DMS79 (cell line): Measurements from ENCODE around the gene FBXO21.
A peak's percentile ranks its signal among the peaks of the same experiment; 100 is the strongest.

Source experiments
- DNase-seq: peaks from one replicate; lab custom pipeline; 2025; lab: John Stamatoyannopoulos, UW

The FBXO21 gene

DNA sequence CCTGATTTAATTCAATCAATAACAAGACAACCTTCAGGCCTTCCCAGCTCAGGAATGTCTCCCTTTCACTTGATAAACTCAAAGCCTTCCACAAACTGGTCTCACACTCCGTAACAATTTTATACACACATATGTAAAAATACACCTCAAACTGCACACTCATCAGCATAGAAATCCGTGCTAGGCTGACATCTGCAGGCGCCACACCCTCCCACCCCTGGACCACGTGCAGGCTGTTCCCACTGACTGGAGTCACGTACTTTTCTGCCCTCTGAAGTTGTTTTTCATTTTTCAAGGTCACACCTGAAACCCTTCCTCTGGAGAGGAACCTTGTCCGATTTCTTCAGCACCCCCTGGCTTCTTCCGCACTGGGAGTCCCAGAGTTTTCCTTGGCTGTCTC lies 27.6 kb downstream of the FBXO21 start:
- no peak for DNase-seq

DNA sequence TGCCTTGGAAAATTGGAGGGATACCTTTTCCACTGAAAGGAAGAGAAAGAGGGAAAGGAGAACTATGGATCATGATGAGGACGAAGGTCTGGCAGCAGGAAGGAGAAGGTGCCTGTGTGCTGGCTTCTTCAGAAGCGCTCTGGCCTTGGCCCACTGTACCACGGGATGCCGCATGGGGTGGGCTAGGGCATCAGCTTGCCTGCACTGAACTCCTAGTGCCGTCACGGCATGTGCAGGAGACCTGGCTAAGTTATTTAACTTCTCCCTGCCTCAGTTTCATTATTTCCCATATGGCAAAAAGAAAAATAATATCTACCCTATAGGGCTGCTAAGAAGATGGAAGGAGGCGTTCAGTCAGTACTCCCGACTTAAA lies 28.1 kb downstream of the FBXO21 start:
- no peak for DNase-seq

DNA sequence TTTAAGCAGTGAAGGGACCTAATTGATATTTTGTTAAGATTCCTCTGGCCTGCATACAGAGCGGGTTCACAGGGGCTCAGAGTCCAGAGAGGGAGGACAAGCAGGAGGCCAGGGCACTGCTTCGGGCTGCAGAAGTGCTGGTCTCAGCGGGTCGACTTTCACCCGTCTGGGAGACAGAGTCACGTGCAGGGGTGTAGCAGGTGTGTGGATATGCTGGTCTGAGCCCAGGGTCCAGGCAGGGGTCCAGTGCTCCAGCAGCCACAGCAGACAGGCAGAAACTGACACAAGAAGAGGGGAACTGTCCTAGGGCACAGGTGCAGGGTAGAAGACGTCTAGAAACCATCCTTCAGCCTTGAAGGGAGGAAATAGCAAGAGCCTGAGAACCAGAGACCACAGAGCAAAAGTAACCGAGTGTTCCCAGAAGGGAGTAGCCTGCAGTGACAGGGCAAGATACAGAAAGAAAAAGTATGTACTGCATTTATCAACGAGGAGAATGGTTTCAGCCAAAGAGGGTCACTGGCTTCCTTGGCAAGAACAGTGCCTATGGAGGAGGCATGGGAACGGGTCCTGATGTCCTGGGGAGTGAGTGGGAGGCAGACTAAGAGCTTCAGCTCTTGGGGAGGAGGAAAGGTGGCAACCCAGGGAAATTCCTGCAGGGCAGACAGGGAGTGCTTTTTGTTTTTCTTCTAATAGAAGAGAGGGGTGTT lies 28.7 kb downstream of the FBXO21 start:
- DNase-seq, result no peak

DNA sequence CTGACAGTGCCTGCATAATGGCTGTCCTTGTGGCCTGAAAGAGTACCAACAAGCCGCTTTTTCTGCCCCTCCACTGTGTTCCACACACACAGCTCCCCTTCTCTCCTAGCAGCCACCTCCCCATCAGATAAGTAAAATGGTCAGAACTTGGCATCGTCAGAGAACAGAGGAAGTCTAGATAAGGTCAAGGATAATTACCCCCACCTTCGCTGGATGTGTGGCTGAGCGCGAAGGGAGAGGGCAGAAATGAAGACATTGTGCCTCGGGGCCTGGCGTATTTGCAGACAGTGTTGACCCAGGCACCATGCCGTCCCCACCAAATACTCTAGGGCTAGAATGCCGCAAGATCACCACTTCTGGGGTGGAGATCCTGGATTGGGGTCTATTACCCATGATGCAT lies 30.6 kb downstream of the FBXO21 start:
- no peak for DNase-seq

DNA sequence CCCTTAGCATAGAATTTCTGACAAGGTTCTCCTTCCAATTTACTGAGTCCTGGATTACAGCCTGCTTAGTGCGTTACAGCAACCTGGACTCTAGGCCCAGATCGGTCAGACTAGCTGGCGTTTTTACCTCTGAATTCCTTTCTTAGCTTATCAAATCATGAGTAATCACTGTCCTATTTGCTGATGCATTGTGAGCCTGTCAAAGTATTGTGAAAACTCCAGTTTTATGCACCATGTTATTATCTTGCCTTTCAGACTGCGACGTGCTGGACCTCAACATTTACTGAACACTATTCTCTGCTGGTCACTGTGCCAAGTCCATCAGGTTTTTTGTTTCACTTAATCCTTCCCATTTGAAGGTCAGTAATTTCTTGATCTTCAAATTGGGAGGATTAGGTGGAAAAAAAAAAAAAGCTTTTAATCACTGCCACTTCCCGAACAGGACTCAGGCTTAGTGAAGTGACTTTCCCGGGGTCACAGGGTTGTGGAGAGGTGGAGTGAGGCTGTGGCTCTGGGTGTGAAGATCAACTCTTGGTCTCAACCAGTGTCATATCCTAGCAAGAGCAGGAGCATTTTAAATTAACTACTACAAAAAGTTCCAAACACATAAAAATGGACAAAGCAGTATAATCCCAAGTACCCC lies 31.2 kb downstream of the FBXO21 start:
- DNase-seq, result no peak

DNA sequence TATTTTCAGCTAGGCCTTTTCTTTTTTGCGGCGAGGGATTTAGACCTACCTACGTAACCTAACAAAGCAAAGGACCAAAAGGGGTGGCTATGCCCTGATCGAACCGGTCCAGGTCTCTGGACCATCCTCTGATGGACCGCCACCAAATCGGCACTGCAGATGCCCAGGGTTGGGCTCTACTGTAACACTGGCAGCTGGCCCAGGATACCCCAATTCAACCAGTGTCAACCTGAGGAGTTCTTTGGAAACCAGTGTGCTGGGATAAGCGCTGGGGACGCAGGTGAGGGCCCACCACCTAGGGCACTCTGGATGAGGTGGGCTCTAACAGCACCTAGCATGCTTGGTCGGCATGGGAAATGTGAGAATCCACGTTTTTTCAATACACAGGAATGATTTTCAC lies 32.2 kb downstream of the FBXO21 start:
- no peak for DNase-seq

DNA sequence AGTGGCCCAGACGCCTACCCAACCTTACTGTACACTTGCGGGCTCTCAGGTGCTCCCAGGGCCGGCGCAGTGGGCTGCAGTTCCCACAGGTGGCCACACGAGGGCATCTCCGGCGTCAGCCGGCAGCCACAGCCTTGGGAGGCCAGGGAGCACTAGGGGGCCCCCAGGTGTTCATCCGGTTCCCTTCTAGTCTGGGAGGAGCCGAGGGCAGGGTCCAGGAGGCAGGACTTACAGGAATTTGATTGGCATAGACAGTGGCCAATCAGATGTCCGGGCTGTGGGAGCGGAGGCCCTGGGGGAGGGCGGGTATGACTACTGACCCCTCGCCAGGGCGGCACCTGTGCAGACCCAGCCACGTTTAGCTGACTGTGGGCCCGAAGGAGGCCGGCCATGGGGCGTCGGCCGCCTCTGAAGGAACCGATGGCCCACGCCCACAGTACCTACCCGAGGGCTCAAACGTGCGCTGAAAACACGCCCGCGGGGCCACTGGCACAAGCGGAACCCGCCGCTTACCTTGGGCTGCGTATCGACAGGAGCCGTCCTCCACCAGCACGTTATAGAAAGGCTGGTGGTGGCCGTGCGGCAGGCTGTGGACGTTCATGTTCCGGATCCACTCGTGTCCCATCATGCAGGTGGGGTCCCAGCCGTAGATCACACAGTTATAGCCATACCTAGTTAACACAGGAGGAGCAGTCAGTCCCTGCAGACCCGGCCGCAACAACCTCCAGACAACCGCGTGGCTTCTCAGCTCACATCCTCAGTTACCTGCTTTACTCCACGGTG lies 34.8 kb downstream of the FBXO21 start:
- peak; percentile 65 for DNase-seq

DNA sequence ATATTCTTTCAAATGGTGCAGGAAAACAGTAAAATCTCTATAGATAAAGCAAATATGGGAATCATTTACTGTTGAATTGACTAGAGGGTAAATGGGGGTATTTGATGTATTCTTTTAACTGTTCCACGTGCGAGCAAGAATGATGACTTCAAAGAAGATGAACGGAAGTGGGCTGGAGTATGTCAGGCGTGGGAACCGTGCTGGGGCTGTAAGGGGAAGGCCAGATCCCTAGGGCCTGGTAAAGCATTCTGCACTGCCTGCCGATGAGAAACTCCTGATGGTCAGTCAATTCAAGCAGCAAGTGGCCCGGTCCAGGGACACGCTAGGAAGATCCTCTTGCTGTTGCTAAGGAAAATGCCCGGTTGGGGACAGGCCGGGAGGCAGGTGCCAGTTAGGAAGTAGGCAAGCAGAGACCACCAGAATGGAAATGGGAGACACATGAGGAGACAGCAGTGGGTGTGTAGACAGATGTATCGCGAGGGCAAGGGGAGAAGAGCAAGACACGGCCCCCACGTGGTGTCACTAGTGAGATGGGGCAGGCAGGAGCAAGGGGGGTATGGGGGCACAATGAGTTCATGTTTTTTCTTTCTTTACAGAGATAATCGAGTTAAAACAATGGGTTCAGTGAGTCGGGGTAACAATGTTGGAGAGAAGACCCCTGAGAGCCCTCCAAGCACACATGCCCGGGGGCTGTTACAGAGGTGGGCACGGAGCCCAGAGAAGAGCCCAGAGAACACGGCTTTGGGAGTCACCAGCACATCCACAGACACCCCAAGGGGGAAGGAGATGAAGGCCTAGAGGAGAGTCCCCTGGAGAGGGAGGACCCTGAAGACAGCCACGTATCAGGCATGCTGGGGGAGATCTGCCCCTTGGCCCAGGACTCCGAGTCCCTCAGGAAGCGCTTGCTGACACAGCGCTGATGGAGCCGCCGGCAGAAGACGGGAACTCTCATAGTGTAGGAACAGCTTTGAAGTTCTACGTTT lies 37.2 kb downstream of the FBXO21 start:
- DNase-seq, result no peak

DNA sequence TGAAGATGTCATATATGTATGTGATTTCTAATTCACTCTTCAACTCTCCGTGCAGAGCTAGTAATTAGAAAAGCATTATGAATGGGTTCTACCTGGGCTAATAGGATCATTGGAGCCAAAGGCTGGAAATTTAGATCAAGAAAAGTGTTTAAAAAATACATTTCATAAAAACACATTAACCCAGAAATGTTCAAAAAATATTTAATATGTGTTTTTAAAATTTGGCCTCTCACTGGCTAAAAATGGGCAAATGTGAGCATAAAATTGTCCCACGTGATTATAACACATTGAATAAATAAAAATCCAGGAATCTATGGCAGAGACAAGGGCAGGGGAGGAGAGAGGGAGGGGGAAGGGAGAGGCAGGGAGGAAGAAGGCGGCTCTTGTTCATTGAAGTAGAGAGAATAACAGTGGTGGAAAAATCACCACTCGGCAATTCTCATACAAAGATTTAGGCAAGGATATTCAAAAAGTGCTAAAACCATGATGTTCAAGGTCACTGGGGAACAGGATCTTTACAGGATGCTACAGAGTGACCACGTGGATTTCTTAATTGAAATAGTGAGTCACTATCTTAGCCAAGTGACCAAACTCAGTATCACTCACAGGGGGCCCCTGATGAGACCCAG lies 38.8 kb downstream of the FBXO21 start:
- DNase-seq, result no peak

DNA sequence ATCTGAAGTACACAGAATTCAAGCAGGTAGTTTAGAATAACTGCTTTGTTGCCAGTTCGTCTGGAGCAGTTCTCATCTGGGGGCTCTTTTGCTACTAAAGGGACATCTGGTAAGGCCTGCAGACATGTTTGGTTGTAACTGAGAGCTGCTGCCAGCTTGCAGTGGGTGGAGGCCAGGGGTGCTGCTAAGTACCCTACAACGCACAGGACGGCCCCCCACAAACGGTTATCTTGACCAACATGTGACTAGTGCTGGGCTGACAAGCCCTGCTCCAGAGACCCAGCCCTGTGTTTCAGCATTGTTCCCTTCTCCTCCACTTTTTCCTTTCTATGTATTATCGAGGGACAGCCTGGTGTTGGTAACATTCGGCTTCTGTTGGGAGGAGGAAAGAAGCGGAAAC lies 40.8 kb downstream of the FBXO21 start:
- no peak for DNase-seq

DNA sequence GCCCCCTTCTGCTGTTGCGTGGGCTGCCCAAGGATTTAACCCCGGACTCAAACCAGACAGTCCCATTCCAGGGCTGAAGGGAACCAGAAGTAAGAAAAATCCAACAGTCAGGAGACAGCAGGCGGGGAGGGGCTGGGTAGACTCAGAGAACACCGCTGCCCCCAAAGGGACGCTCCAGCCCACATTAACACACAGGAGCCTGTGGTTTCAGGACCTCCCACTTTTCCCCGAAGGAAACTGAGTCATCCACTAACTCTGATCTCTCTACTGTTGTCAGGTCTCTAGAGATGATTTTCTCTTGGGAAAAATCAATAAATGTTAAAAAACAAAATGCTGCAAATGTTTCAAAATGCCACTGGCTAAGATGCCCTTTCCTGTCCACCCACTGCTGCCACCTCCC lies 41.6 kb downstream of the FBXO21 start:
- no peak for DNase-seq

DNA sequence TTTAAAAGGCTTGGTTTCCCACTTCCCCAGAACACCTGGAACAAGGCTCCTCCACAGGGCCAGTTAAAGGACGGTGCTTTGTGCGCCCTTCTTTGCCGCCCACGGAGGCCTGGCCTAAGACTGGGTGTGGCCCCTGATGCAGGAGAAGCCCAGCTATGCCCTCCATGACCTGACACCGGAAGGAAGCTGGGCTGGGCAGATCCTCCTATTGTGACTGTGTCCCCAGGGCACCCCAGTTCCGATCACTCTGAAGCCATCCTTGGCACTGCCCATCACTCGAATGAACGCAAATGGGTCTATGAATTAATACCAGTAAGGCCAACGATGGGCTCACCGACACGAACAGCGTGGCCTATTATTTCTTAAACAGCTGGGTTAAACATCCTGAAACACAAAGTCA lies 42.6 kb downstream of the FBXO21 start:
- no peak for DNase-seq

DNA sequence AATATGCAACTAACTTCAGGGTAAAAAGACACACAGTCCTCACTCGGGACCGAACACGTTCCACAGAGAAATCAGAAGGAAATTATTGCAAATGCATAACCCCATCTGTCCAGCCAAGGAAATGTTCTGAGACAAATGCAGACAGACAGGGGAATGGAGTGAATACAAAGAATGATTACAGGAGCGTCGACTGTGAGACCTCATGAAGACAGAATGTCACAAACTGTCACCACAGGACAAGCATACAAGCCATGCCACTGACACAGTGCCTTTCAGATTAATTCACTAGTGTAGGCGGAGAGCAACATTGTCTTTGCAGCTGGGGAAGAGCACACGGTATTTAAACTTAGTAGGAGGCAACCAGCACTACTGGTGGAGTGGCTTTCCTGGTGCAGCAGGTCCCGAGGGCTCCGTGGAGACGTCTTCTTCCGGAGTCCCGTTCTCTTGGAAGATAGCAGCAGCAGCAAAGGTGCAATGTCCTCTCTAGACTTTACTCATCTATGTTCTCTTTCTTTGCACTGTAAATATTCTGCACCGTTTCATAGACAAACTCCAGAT lies 44.6 kb downstream of the FBXO21 start:
- DNase-seq, result no peak

DNA sequence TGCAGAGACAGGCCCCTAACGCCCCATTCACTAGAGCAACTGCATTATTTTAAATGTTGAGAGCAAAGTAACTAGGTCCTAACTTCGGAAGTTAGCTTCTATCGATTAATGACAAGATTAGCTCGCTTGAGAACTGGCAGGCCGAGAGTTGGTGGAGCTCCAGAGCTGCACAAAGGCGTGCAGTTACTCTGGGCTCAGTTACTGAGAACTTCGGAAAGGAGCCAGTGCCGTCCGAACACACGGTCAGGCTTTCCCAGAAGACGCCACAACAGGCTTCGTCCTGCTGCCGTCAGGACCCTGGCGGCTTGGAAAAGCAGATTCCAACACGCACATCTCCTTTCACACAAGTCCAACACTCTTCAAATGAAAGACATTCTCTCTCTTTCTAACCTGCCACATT lies 45.7 kb downstream of the FBXO21 start:
- DNase-seq, result no peak

DNA sequence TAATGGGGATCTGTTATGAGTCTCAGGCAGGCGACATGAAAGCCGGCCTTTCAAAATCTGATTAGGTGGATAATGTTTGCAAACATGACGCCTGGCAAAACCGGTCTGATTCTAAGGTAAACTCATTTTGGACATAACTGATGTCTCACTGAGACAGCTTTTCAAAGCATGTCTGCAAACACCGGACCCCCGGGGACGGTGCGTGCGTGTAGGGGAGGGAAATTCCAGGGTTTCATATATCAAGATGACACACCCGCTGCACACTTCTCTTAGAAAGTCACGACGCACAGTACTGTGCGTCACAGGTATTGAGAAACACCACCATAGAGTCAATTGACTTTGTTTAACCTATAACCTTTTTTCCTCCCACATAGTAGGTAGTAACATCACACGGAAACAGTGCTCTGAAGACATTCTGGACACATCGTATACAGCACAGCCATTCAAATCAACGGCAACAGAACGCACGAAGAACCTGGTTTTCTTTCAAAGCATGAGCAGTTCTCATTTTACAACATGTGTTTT lies 47.2 kb downstream of the FBXO21 start:
- no peak for DNase-seq

DNA sequence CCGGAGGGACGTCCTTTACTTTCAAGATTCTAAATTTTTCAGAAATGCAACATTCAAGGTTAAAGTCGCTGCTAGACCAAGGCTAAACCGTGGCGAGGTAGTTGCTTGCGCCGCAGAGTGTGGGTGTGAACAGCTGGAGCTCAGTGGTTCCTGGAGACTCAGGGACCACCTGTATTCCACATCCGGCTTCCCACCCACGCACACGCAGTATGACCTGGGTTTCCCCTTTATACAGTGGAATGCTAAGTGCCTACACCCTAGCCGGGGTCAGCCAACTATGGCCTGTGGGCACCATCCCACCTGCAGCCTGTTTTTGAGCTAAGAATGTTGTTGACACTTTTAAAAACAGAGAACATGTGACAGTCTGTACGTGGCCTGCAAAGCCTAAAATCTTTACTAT lies 48.2 kb downstream of the FBXO21 start:
- no peak for DNase-seq

DNA sequence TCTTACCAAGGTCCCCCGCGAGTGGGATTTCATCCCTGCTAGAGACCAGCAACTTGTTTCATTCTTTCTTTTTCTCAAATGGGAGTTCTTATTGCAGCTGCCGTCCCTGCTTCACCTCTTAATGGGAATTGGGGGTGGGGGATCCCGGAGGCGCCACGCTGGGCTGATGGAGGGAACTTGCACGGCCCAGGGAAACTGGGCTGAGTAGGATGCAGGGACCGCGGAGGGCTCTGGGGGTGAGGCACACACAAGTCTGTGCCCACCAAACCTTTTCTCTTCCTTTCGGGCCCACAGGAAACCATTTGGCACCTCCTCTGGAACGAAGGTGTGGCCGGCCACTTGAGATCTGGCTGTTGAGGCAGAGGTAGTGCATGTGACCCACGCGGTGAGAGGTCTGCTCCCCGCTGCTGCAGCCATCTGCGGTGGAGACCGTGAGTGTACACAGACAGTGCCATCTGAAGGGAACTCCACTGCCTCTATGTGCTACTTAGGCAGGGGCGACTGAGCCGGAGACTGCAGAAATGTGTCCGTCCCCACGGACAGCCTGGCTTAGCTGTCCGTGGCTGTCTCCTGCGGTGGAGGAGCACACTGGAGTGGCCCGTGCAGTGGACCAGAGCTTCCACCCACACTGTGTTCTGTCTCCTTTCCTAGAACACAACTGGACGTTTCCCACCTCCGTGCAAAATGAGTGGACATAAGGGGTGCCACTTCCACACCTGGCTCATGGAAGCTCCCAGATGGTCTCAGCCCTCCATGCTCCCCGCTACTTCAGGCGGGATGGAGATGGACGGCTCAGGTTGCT lies 49.0 kb downstream of the FBXO21 start:
- peak; percentile 74 for DNase-seq

DNA sequence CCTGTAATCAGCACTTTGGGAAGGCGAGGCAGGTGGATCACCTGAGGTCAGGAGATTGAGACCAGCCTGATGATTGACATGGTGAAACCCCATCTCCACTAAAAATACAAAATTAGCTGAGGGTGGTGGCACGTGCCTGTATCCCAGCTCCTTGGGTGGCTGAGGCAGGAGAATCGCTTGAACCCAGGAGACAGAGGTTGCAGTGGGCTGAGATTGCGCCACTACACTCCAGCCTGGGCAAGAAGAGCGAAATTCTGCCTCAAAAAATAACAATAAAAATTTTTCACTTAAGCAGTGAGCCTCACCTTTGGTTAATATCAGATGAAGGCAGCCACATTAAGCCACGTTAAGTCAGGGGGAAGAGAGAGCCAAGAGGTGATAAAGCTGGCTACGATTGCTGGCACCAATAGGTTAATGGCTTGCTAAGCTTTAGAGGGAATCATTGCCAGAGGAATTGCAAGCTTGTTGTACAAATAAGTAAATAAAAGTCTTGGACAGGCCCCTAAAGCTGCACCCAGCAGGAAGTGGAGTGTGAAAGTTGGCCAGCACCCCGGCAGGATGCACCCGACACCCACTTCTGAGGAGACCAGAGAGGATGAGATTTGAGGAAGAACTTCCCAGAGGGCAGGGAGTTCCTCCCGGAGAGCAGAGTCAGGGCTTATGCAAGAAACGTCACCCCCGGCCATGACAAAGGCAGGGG lies 49.7 kb downstream of the FBXO21 start:
- peak; percentile 70 for DNase-seq

DNA sequence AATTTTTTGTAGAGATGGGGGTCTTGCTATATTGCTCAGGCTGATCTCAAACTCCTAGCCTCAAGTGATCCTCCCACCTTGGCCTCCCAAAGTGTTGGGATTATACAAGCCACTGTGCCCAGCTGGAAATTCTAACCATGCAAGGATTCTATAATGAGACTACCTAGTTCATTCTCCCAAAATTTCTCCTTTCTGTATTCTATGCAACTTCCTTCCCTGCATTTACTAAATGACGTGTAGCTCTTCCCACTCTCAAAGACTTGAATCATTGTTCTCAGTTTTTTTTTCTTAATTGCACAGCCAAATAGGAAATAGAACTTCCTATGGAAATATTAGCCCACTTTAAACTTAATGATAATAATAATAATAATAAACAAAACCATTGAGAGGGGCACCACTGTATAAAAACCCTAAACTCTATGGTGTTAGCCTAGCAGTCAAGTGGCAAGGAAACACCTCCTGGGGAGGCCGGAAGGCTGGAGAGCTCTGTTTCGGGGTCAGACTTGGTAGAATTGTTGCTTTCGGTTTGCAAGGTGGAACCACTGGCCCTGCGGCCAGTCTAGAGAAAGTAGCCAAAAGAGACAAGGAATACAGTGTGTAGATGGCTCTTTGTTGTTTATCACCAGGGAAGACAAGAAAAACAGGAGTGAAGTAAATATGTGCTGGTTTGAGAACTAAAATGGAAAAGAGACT lies 51.1 kb downstream of the FBXO21 start:
- no peak for DNase-seq
